NCI-H146 treated with DMSO at 0.1 percent for 48 hours (cell line): ENCODE data around the gene MRPL49.
"Not testable (repeated sequence)": the region's sequence is repeated elsewhere in the genome, so short reads cannot be mapped to it uniquely, and the experiment has no call there.

ENCODE experiments used
- DNase-seq: peaks from one replicate; lab custom pipeline; 2025; ENCODE audit not compliant: unreplicated experiment; lab: John Stamatoyannopoulos, UW

MRPL49 gene

DNA sequence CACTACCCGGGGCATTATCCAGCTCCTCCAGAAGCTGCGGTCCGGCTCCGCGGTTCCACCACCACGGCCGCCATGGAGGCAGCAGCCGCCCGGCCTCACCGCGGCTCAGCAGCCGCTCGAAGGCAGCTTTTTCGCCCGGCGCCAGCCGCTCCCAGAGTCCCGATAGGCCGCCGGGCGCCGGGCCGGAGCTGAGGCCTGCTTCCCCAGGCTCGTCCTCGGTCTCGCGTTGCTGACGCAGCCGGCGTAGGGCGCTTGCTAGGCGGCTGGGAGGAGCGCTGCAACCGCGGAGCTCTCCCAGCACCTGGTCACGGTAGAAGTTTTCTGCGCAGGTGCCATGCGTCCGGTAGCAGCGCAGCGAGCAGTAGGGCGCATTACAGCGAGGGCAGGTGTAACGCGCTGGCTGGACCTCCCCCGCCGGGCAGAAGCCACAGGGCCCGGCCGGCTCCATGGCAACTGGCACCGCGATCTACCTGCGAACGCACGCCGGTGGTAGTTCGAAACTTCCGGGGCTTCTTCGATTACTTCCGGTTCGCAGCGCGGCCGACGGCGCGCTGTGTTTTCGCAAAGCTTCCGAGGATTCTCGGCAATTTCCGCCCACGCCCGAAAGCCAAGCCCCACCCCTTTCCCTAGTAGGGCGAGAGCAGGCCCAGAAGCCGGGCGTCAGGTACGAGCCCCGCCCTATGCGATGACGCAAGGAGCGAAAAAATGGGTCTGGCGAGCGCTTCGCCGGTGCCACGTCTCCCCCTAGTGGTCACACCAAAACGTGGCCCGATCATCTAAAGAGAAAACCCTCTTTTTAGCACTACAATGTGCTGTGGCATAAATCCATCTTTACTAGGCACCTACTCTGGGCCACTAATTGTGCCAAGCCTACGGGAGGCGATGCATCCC is 4.7 kb upstream of the MRPL49 start, which contains the start of gene ZNHIT2:
ZNHIT2 (minus strand) TSS at position 496 of the 891 bp plus-strand sequence; CDS start at position 448, 48 bp downstream.
- peak; percentile 97 for DNase-seq

DNA sequence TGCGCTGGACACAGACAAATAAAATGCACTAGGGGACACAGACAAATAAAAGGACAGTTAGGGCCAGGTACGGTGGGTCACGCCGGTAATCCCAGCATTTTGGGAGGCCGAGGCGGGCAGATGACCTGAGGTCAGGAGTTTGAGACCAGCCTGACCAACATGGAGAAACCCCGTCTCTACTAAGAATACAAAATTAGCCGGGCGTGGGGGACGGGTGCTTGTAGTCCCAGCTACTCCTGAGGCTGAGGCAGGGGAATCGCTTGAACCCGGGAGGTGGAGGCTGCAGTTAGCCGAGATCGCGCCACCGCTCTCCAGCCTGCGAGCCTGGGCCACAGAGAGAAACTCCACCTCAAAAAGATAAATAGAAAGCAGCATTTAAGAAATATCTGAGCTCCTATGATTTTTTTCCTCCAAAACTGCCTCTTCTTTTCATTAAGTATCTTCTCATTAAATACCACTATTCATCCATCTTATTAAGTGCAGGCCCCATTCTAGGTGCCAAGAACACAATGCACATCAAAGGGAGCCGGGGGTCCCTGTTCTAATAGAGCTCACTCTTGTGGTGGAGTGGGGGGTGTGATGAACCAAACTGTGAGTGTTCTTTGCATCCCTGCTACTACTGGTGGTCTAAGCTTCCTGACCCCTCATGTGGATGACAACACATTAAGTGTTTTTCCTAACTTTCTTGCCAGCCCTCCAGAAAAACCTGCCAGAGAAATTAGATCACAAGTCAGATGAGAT is 3.9 kb upstream of the MRPL49 start:
- DNase-seq, result no peak

- not testable (repeated sequence) for DNase-seq
Observed at GRCh38 chr11:65118891-65119669, 3.0 kb upstream of the MRPL49 start.

- no peak for DNase-seq
Observed at GRCh38 chr11:65119670-65119995, 2.5 kb upstream of the MRPL49 start.

DNA sequence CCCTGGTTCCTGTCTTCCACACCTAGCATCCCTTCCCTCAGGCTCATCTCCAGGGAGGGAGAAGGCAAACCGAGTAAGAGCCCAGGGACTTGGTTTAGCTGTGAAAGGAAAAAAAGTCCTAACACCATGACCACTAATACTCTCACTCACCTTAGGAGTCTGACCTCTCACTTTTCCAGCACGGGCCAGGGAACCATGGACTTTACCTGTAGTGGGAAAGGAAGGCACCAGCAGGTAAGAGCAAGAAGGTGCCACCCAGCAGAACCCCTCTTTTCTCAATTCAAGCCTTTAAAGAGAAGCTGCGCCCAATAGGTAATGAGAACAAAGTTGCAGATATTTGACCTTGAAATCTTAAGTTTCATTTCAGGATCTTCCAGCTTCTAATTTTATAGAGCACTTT is 1.3 kb upstream of the MRPL49 start:
- no peak for DNase-seq

DNA sequence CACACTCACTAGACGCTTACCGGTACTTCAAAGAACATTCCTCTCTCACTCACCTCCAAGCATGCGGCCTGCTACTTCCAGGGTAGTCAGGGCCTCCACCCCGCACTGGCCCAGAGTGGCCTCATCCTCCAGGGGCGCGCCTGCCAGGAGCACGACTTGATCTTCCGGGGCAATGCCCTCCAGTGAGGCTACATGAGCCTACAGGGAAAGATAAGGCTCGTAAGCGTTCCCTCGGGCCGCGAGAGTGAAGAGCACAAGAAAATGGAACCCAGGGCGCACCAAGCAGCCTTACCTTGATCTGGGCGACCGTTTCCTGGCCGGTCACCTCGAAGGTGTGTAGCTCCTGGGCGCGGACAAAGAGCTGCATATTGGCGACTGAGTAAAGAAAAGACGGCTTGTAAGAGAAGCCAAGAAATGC is 665 bp upstream of the MRPL49 start:
- DNase-seq, result no peak

DNA sequence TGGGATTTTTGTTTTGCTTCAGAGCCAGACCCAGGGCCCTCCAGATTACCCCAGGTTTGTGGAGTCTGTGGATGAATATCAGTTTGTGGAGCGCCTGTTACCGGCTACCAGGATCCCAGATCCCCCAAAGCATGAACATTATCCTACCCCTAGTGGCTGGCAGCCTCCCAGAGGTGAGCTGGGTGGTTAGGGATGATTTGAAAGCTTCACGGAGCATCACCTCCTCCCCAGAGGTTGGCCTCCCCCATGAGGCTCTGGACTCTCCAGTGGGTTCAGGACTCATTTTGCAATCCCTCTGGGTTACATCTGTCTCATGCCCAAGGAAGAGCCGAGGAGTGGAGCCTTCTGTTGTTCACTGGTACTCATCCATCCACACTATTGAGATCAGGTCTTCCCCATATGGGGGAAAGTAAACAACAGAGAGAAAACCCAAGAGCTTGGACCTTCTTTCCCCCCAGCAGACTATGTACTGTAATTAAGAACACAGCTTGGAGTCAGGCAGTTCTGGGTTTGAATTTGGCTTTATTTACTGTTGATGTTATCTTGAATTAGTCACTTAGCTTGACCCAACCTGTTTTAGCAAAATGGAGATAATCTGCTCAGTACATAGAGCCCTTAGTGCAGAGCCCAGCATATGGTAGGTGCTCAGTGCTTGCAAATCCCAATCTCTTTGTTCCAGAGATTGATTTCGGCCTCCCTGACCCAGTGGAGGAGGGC is 2.5 kb downstream of the MRPL49 start:
- DNase-seq, result no peak

- DNase-seq, result no peak
Observed at GRCh38 chr11:65125197-65126056, 3.3 kb downstream of the MRPL49 start.

DNA sequence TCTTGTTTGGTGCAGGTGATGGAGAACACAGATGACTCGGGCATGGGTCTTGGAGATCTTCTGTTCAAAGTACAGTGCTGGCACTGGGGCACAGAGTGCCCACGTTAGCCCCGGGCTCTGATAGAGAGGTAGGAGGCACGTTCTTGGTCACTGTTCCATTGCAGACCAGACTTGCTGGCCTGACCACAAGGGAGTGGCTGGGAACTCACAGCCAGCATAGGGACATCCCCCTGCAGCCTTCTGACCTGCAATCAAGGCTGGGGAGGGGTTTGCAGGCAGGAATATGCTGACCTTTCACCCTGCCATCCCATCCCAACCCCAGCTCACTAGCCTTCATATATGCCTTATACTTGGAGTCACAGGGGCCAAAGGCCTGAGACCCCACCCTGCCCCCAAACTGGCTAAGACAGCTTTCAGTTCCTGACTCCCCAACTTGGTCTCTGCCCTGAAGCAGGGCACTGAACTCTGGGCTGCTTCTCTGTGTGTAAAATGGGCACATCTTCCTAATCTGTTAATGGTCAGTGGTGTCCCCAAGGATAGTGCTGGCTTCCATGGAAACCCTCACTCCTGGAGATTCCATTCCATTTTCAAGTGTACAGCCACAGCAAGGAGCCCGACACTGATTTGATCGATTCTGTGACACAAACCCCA is 4.6 kb downstream of the MRPL49 start:
- no peak for DNase-seq

- no peak for DNase-seq
Observed at GRCh38 chr11:65127473-65128181, 5.5 kb downstream of the MRPL49 start.

GRCh38 chr11:65128182-65129145 is 6.3 kb downstream of the MRPL49 start:
- DNase-seq, result no peak

GRCh38 chr11:65129649-65130441 is 7.7 kb downstream of the MRPL49 start:
- no peak for DNase-seq

DNA sequence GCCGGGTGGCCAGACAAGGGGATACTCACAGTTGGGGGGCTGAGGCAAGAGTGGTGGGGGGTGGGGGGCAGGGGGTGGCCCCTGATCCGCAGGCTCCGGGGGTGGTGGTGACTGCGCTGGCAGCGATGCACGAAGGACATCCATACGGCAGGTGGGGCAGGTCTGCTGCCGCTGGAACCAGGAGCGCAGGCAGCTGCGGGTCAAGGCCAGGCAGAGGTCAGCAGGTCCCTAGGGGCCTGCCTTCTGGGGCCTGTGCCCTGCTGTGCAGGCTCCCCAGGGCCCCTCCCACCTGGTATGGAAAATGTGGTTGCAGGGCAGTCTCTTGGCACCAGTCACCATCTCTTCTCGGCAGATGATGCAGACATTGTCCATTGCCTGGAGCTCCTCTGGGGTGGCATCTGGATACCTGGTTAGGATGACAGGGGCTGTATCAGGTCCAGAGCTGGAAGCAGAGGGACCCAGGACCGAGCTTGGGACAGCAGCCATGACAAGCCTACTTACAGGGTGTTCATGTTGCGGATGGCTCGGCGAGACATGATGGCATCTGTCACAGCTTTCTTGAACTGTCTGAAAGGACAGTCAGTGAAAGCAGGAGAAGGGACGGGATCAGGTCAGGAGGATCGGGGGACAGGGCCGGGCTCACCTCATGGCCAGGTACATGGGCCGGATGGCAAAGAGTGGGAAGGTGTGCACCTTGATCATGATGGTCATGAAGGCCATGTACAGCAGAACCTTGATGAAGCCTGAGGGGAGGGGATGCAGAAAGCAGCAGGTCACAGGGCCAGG is 8.7 kb downstream of the MRPL49 start:
- no peak for DNase-seq

DNA sequence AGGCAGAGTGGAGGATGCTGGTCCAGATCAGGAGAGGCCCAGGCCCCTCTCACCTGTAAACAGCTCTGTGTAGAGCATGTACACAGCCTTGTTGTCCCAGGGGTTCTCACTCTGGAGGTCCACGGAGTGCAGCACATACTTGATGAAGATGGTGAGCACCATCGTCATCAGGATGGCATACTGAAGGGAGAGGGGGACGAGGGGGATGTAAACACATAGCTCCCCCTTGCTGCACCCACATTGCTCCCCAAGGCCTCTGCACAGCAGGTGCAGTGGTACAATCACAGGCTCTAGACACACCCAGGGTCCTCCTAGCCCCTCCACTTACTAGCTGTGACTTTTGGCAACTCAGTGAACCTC is 9.3 kb downstream of the MRPL49 start:
- DNase-seq, result no peak

DNA sequence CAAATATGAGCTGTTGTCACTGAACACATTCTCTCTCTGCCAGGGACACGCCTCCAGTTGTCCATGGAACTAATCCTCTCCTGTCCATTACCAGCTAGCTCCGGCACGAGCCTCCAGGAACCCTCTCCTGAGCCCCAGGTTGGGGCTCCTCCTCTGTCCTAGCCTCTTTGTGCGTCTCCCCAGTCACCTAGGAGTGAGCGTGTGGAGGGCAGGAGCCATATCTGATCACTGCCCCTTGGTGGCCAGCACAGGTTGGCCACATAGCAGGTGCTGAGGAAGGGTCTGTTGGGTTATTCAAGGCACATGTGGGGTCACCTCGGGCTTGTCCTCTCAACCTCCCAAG is 9.7 kb downstream of the MRPL49 start:
- DNase-seq, result no peak
